ENCODE results near the gene RAVER2. TPM values are rescaled to one million over a fixed set of nuclear protein-coding genes. Genes with fewer than 3 reads are reported as not detected.
A peak's percentile ranks its signal among the peaks of the same experiment; 100 is the strongest.

The RAVER2 gene
- total and polyA plus RNA-seq, 2 experiments from 2014 or later: 7.8 to 24.6 TPM

DNA sequence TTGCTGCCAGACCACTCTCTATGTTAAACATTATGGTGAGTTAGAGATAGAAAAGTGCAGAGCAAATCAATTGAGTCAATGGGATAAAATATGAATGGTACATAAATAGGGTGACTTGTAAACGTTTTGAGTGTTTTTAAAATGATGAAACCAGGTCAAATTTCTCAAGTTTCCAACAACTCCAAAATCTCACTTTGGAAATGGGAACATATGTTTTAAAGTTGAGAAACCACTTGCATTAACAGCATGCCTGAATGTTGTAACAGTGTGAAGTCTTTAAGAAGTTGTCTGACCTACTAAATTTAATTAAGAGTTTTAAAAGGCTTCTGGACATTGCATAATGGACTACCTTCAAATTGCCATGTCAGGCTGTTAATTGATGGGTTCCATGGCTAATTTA, 33.6 kb upstream of the RAVER2 start:
- H3K27me3 Mint-ChIP-seq (ENCODE audit: insufficient read depth, low read depth, poor library complexity): no peaks in the 10 kb centered on the region
- Histone ChIP-seq H4K20me1 (replicated peaks; ENCODE audit: insufficient read depth) (no peaks in the 10 kb centered on the region), H3K27ac (ENCODE audit: low read depth) (no peak overlapping the region), H3K4me2 (no peak overlapping the region), H3K79me2 (replicated peaks; ENCODE audit: insufficient read depth) (no peaks in the 10 kb centered on the region), H3K27me3 (ENCODE audit: insufficient read depth) (no peaks in the 10 kb centered on the region), H3K4me1 (ENCODE audit: insufficient read depth) (peaks cover 8% of the 10 kb centered on the region; the same call in 1 of the 2 replicates), H3F3A (replicated peaks; ENCODE audit: low read depth) (no peaks in the 10 kb centered on the region), H3K36me3 (ENCODE audit: insufficient read depth) (no peaks in the 10 kb centered on the region), H2AFZ (peak overlapping the region; percentile 90; the same call in 1 of the 2 replicates), H3K4me3 (no peak overlapping the region), H3K9me2 (ENCODE audit: insufficient read depth) (no peaks in the 10 kb centered on the region)
- DNase-seq (ENCODE audit: low spot score) (no peak), ATAC-seq (no peak)
- TF ChIP-seq, protein P1, sequence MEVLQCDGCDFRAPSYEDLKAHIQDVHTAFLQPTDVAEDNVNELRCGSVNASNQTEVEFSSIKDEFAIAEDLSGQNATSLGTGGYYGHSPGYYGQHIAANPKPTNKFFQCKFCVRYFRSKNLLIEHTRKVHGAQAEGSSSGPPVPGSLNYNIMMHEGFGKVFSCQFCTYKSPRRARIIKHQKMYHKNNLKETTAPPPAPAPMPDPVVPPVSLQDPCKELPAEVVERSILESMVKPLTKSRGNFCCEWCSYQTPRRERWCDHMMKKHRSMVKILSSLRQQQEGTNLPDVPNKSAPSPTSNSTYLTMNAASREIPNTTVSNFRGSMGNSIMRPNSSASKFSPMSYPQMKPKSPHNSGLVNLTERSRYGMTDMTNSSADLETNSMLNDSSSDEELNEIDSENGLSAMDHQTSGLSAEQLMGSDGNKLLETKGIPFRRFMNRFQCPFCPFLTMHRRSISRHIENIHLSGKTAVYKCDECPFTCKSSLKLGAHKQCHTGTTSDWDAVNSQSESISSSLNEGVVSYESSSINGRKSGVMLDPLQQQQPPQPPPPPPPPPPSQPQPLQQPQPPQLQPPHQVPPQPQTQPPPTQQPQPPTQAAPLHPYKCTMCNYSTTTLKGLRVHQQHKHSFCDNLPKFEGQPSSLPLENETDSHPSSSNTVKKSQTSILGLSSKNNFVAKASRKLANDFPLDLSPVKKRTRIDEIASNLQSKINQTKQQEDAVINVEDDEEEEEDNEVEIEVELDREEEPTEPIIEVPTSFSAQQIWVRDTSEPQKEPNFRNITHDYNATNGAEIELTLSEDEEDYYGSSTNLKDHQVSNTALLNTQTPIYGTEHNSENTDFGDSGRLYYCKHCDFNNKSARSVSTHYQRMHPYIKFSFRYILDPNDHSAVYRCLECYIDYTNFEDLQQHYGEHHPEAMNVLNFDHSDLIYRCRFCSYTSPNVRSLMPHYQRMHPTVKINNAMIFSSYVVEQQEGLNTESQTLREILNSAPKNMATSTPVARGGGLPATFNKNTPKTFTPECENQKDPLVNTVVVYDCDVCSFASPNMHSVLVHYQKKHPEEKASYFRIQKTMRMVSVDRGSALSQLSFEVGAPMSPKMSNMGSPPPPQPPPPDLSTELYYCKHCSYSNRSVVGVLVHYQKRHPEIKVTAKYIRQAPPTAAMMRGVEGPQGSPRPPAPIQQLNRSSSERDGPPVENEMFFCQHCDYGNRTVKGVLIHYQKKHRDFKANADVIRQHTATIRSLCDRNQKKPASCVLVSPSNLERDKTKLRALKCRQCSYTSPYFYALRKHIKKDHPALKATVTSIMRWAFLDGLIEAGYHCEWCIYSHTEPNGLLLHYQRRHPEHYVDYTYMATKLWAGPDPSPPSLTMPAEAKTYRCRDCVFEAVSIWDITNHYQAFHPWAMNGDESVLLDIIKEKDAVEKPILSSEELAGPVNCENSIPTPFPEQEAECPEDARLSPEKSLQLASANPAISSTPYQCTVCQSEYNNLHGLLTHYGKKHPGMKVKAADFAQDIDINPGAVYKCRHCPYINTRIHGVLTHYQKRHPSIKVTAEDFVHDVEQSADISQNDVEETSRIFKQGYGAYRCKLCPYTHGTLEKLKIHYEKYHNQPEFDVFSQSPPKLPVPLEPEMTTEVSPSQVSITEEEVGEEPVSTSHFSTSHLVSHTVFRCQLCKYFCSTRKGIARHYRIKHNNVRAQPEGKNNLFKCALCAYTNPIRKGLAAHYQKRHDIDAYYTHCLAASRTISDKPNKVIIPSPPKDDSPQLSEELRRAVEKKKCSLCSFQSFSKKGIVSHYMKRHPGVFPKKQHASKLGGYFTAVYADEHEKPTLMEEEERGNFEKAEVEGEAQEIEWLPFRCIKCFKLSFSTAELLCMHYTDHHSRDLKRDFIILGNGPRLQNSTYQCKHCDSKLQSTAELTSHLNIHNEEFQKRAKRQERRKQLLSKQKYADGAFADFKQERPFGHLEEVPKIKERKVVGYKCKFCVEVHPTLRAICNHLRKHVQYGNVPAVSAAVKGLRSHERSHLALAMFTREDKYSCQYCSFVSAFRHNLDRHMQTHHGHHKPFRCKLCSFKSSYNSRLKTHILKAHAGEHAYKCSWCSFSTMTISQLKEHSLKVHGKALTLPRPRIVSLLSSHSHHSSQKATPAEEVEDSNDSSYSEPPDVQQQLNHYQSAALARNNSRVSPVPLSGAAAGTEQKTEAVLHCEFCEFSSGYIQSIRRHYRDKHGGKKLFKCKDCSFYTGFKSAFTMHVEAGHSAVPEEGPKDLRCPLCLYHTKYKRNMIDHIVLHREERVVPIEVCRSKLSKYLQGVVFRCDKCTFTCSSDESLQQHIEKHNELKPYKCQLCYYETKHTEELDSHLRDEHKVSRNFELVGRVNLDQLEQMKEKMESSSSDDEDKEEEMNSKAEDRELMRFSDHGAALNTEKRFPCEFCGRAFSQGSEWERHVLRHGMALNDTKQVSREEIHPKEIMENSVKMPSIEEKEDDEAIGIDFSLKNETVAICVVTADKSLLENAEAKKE (CRISPR knock-in tag; IDR thresholded peaks at IDR 0.05): no peak
- TF ChIP-seq JUNB (IDR thresholded peaks at IDR 0.05; ENCODE audit: unreplicated experiment): no peak
- TF ChIP-seq NANOG (IDR thresholded peaks at IDR 0.05; ENCODE audit: borderline replicate concordance): no peak
- no peak for TF ChIP-seq CREB1 (CRISPR knock-in tag; IDR thresholded peaks at IDR 0.05; ENCODE audit: low read depth)
- no peak for TF ChIP-seq ZNF331 (CRISPR knock-in tag; IDR thresholded peaks at IDR 0.05; ENCODE audit: low read depth)
- TF ChIP-seq CTCF (conservative IDR thresholded peaks at IDR 0.05; ENCODE audit: low read depth in 2 of 2): no peak
- TF ChIP-seq POLR2AphosphoS5 (IDR thresholded peaks at IDR 0.05; ENCODE audit: low read depth): no peak
- TF ChIP-seq, protein P2, sequence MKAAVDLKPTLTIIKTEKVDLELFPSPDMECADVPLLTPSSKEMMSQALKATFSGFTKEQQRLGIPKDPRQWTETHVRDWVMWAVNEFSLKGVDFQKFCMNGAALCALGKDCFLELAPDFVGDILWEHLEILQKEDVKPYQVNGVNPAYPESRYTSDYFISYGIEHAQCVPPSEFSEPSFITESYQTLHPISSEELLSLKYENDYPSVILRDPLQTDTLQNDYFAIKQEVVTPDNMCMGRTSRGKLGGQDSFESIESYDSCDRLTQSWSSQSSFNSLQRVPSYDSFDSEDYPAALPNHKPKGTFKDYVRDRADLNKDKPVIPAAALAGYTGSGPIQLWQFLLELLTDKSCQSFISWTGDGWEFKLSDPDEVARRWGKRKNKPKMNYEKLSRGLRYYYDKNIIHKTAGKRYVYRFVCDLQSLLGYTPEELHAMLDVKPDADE (IDR thresholded peaks at IDR 0.05): no peak
- TF ChIP-seq ZNF114 (CRISPR knock-in tag; IDR thresholded peaks at IDR 0.05): no peak
- no peak for TF ChIP-seq EZH2phosphoT487 (IDR thresholded peaks at IDR 0.05; ENCODE audit: unreplicated experiment)
- no peak for TF ChIP-seq STAT1 (IDR thresholded peaks at IDR 0.05; ENCODE audit: unreplicated experiment)
- TF ChIP-seq, protein P3, sequence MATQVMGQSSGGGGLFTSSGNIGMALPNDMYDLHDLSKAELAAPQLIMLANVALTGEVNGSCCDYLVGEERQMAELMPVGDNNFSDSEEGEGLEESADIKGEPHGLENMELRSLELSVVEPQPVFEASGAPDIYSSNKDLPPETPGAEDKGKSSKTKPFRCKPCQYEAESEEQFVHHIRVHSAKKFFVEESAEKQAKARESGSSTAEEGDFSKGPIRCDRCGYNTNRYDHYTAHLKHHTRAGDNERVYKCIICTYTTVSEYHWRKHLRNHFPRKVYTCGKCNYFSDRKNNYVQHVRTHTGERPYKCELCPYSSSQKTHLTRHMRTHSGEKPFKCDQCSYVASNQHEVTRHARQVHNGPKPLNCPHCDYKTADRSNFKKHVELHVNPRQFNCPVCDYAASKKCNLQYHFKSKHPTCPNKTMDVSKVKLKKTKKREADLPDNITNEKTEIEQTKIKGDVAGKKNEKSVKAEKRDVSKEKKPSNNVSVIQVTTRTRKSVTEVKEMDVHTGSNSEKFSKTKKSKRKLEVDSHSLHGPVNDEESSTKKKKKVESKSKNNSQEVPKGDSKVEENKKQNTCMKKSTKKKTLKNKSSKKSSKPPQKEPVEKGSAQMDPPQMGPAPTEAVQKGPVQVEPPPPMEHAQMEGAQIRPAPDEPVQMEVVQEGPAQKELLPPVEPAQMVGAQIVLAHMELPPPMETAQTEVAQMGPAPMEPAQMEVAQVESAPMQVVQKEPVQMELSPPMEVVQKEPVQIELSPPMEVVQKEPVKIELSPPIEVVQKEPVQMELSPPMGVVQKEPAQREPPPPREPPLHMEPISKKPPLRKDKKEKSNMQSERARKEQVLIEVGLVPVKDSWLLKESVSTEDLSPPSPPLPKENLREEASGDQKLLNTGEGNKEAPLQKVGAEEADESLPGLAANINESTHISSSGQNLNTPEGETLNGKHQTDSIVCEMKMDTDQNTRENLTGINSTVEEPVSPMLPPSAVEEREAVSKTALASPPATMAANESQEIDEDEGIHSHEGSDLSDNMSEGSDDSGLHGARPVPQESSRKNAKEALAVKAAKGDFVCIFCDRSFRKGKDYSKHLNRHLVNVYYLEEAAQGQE (IDR thresholded peaks at IDR 0.05; ENCODE audit: unreplicated experiment): no peak
- no peak for TF ChIP-seq EZH2 (IDR thresholded peaks at IDR 0.05; ENCODE audit: low read depth, unreplicated experiment)
- peaks cover 8% of the 10 kb centered on the region for H3K4me1 Mint-ChIP-seq
- H3K27ac Mint-ChIP-seq: no peak overlapping the region
- no peak overlapping the region for H3K4me3 Mint-ChIP-seq
- H3K9me3 Mint-ChIP-seq: no peaks in the 10 kb centered on the region
- H3K36me3 Mint-ChIP-seq (ENCODE audit: low read depth): no peaks in the 10 kb centered on the region

Measured in GM23338 (cell line).